ENCODE data around the gene CD68. TPM values are rescaled to one million over a fixed set of nuclear protein-coding genes. Genes with fewer than 3 reads are reported as not detected.

CD68 gene
- total RNA-seq, 2 experiments from 2014 or later = 11.6 to 12.6 TPM

- intact Hi-C loops (cut with micrococcal nuclease) = loop anchor here (1.0 kb wide), 1 partner anchor 12 kb away; no protein-coding TSS in a partner anchor
- H3K27ac Mint-ChIP-seq = peak within 1 kb of the TSS; percentile 30
These were observed 48.0 kb downstream of the CD68 start, which contains the start of gene SAT2 for GRCh38 chr17:7627250-7628121. Gene SAT2, minus strand, starts transcription at chr17:7627821. Its CDS starts 186 bp downstream, at chr17:7627635.

GRCh38 chr17:7629939-7630571 lies 50.6 kb downstream of the CD68 start, which contains the start of gene SHBG:
Gene SHBG, plus strand, starts transcription at chr17:7630135. Its CDS starts 38 bp downstream, at chr17:7630173.
- Mint-ChIP-seq H3K9me3 (no peaks in the 10 kb centered on the region), H3K27ac (no peak within 1 kb of the TSS)

More at GRCh38 chr17:7627250-7628121, 48.0 kb downstream of the CD68 start, which contains the start of gene SAT2:
- Mint-ChIP-seq H3K36me3 (ENCODE audit: low read depth) (peaks cover 1% of the 10 kb centered on the region), H3K9me3 (no peaks in the 10 kb centered on the region), H3K4me1 (ENCODE audit: low read depth) (peaks cover 7% of the 10 kb centered on the region), H3K4me3 (peak within 1 kb of the TSS; percentile 88), H3K27me3 (ENCODE audit: low read depth) (no peaks in the 10 kb centered on the region)
- CTCF ChIA-PET = interaction anchor here (1.0 to 2.7 kb wide), 6 partner anchors 13 to 59 kb away, joined by 3 to 20 read pairs (median 5); partner anchors contain the start of genes FXR2, SOX15 and TP53
- DNase-seq = peak; percentile 86

More at GRCh38 chr17:7629939-7630571, 50.6 kb downstream of the CD68 start, which contains the start of gene SHBG:
- Mint-ChIP-seq H3K36me3 (ENCODE audit: low read depth) (peaks cover 1% of the 10 kb centered on the region), H3K27me3 (ENCODE audit: low read depth) (no peaks in the 10 kb centered on the region), H3K4me1 (ENCODE audit: low read depth) (peaks cover 7% of the 10 kb centered on the region), H3K4me3 (no peak within 1 kb of the TSS)
- no peak for DNase-seq
- intact Hi-C loops (cut with micrococcal nuclease) = no loop called here
- CTCF ChIA-PET = interaction anchor here (1.1 to 5.6 kb wide), 7 partner anchors 9 to 275 kb away, joined by 3 to 56 read pairs (median 5); partner anchors contain the start of genes ATP1B2, FXR2, TP53 and WRAP53

Other genes with a start within 250 kb of the CD68 start
- 100 to 1,000 TPM; 309 to 320 TPM for gene ACAP1, start 243.1 kb upstream of the CD68 start, total RNA-seq
- under 1 TPM; 0.41 to 0.47 TPM for gene KCTD11, start 227.5 kb upstream of the CD68 start, total RNA-seq
- not detected for gene TMEM95, start 224.5 kb upstream of the CD68 start, total RNA-seq
- gene TNK1, start 198.5 kb upstream of the CD68 start, total RNA-seq = 1 to 10 TPM; 4.0 to 4.8 TPM
- 10 to 100 TPM; 58.6 to 59.4 TPM for gene PLSCR3, start 185.1 kb upstream of the CD68 start, total RNA-seq
- gene TMEM256, start 175.5 kb upstream of the CD68 start, total RNA-seq = 10 to 100 TPM; 65.6 to 66.3 TPM
- gene NLGN2, start 171.8 kb upstream of the CD68 start, total RNA-seq = 1 to 10 TPM; 7.7 to 8.9 TPM
- gene SPEM1, start 159.3 kb upstream of the CD68 start, total RNA-seq = not detected
- not detected for gene SPEM2, start 154.0 kb upstream of the CD68 start, total RNA-seq
- gene SPEM3, start 150.8 kb upstream of the CD68 start, total RNA-seq = not detected
- 1 to 10 TPM; 3.3 to 3.5 TPM for gene TMEM102, start 144.2 kb upstream of the CD68 start, total RNA-seq
- 1 to 10 TPM; 1.3 to 1.6 TPM for gene FGF11, start 140.1 kb upstream of the CD68 start, total RNA-seq
- gene CHRNB1, start 134.6 kb upstream of the CD68 start, total RNA-seq = 1 to 10 TPM; 5.1 to 5.9 TPM
- 1 to 10 TPM; 9.2 to 9.4 TPM for gene ZBTB4, start 100.0 kb upstream of the CD68 start, total RNA-seq
- gene SLC35G6, start 98.2 kb upstream of the CD68 start, total RNA-seq = not detected
- gene POLR2A, start 95.3 kb upstream of the CD68 start, total RNA-seq = 100 to 1,000 TPM; 204 to 205 TPM
- 1 to 10 TPM; 5.8 to 7.4 TPM for gene TNFSF12, start 30.6 kb upstream of the CD68 start, total RNA-seq
- 1 to 10 TPM; 2.1 to 2.6 TPM for gene TNFSF13, start 20.9 kb upstream of the CD68 start, total RNA-seq
- gene SENP3, start 17.7 kb upstream of the CD68 start, total RNA-seq = 10 to 100 TPM; 43.2 to 46.9 TPM
- gene MPDU1, start 4.2 kb downstream of the CD68 start, total RNA-seq = 10 to 100 TPM; 48.8 to 53.5 TPM
- gene SOX15, start 10.5 kb downstream of the CD68 start, total RNA-seq = under 1 TPM in 1 of 2 experiments, not detected in 1; 0.20 TPM
- 10 to 100 TPM; 29.7 to 36.8 TPM for gene FXR2, start 35.3 kb downstream of the CD68 start, total RNA-seq
- 10 to 100 TPM; 14.3 to 16.9 TPM for gene SAT2, start 48.2 kb downstream of the CD68 start, total RNA-seq
- gene SHBG, start 50.5 kb downstream of the CD68 start, total RNA-seq = not detected
- under 1 TPM; 0.14 to 0.30 TPM for gene ATP1B2, start 71.3 kb downstream of the CD68 start, total RNA-seq
- gene TP53, start 107.9 kb downstream of the CD68 start, total RNA-seq = 100 to 1,000 TPM; 148 to 149 TPM
- 10 to 100 TPM; 13.7 to 14.7 TPM for gene WRAP53, start 108.8 kb downstream of the CD68 start, total RNA-seq
- gene EFNB3, start 125.6 kb downstream of the CD68 start, total RNA-seq = not detected
- gene DNAH2, start 138.1 kb downstream of the CD68 start, total RNA-seq = not detected